HepG2 (cell line): ENCODE data around the gene C2CD2. TPM values are rescaled to one million over a fixed set of nuclear protein-coding genes. Genes with fewer than 3 reads are reported as not detected.

ENCODE experiments used
- AKAP8 ChIP-seq: sonication (generic); formaldehyde crosslinking; IDR thresholded peaks from 2 replicates; pipeline ENCODE4 v1.5.1; 2020; ENCODE audit warnings: mild to moderate bottlenecking, missing genetic modification reagents
- GLI4 ChIP-seq: sonication (generic); formaldehyde crosslinking; IDR thresholded peaks from 2 replicates; pipeline ENCODE4 v1.5.1; 2020; ENCODE audit warnings: missing genetic modification reagents, mild to moderate bottlenecking, moderate library complexity, borderline replicate concordance
- HES4 ChIP-seq: sonication (generic); formaldehyde crosslinking; IDR thresholded peaks from 2 replicates; pipeline ENCODE4 v1.9.0; 2021; ENCODE audit warnings: mild to moderate bottlenecking, missing genetic modification reagents, borderline replicate concordance
- SNAPC2 ChIP-seq: sonication (generic); formaldehyde crosslinking; IDR thresholded peaks from 2 replicates; pipeline ENCODE4 v1.8.1; 2022; ENCODE audit warnings: mild to moderate bottlenecking, missing genetic modification reagents
- SP2 ChIP-seq: sonication (generic); formaldehyde crosslinking; IDR thresholded peaks from 2 replicates; pipeline ENCODE4 v1.5.1; 2020; ENCODE audit warnings: mild to moderate bottlenecking, missing genetic modification reagents
- TBL1XR1 ChIP-seq: fragments of 150-350 bp; IDR thresholded peaks from 2 replicates; pipeline ENCODE4 v1.6.1; 2014; ENCODE audit warnings: borderline replicate concordance, low read length; ENCODE audit not compliant: partially characterized antibody
- THAP11 ChIP-seq: IDR thresholded peaks from 2 replicates; pipeline ENCODE4 v1.6.1; 2016; ENCODE audit warnings: missing biosample characterization, missing genetic modification reagents
- ZMAT3 ChIP-seq: sonication (generic); formaldehyde crosslinking; conservative IDR thresholded peaks from 2 replicates; pipeline ENCODE4 v1.7.0; 2021; ENCODE audit warnings: missing genetic modification reagents
- ZNF12 ChIP-seq: sonication (generic); formaldehyde crosslinking; IDR thresholded peaks from 2 replicates; pipeline ENCODE4 v1.5.0; 2020; ENCODE audit warnings: missing genetic modification reagents
- ZNF670 ChIP-seq: sonication (generic); formaldehyde crosslinking; IDR thresholded peaks from 2 replicates; pipeline ENCODE4 v1.8.0; 2022; ENCODE audit warnings: mild to moderate bottlenecking, missing genetic modification reagents, borderline replicate concordance
- polyA plus RNA-seq, 8 experiments: library from polyadenylated mRNA; depleted of rRNA in 3 of 8; stranded (reverse) in 7 of 8; unstranded in 1 of 8; fragments of >200 nt; fragmentation: Illumina TruSeq in 4 of 8; extraction: Trizol in 4 of 8; gene quantifications; 2 replicates each; pipeline versions ENCODE4 v1.2.1 to v1.2.3, GENCODE V29; 2011 to 2016; ENCODE audit warnings: low read depth in 4 of 8, missing spikeins in 1 of 8, mixed read lengths in 1 of 8; ENCODE audit not compliant: insufficient read depth in 1 of 8
- total RNA-seq, 5 experiments: library from RNA; depleted of rRNA; stranded (reverse); fragments of >200 nt; fragmentation: Illumina TruSeq; extraction: Trizol; gene quantifications; 2 replicates each; pipeline ENCODE4 v1.2.3, GENCODE V29; 2016; ENCODE audit warnings: low read depth in 1 of 5
- TF ChIP-seq, protein P1 (sequence below): IDR thresholded peaks from 2 replicates; pipeline ENCODE4 v1.4.0; 2020; ENCODE audit warnings: mild to moderate bottlenecking, missing genetic modification reagents
- TF ChIP-seq, protein P2 (sequence below), 2 experiments: fragments of 450-650 bp in 1 of 2; sonication (generic) in 1 of 2; formaldehyde crosslinking in 1 of 2; IDR thresholded peaks; 2 replicates each; pipeline versions ENCODE4 v1.6.1 to v1.8.0; 2016 to 2022; ENCODE audit warnings: antibody characterized with exemption in 1 of 2, mild to moderate bottlenecking in 1 of 2, missing genetic modification reagents in 1 of 2
- TF ChIP-seq, protein P3 (sequence below): sonication (generic); IDR thresholded peaks from 2 replicates; pipeline ENCODE4 v1.6.1; 2016; ENCODE audit warnings: low read depth, borderline replicate concordance
- TF ChIP-seq, protein P4 (sequence below): sonication (generic); formaldehyde crosslinking; IDR thresholded peaks from 2 replicates; pipeline ENCODE4 v1.5.0; 2020; ENCODE audit warnings: missing genetic modification reagents

Gene C2CD2
- total and polyA plus RNA-seq, 2 of the 13 experiments (the other 11 are each of a cell fraction or from before 2014, with no cell fraction given), result 12.5 to 19.7 TPM

DNA sequence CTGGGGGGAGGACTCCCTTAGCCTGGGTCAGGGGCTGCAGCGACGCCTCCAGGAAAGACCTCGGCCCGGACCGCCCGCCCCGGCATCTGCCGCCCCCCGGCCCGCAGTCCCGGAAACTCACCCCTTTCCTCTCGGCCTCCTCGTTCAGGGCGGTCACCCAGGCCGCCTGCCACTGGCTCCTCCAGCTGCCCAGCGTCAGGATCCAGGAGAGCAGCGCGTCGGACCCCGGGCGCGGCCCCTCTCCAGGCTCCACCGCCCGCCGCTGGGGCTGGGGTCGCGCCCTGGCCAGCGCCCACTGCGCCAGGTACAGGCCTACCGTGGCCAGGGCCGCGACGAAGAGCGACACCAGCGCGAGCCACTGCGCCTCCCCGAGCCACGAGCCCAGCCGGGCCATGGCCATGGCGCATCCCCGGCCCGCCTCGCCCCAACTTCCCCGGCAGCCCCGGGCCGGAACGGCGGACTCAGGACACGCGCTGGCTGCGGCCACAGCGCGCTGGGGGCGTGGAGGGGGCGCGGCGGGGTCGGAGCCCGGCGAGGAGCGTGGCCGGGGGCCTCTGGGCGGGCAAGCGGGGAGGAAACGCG is 478 bp downstream of the C2CD2 start (continued):
- TF ChIP-seq, protein P1, sequence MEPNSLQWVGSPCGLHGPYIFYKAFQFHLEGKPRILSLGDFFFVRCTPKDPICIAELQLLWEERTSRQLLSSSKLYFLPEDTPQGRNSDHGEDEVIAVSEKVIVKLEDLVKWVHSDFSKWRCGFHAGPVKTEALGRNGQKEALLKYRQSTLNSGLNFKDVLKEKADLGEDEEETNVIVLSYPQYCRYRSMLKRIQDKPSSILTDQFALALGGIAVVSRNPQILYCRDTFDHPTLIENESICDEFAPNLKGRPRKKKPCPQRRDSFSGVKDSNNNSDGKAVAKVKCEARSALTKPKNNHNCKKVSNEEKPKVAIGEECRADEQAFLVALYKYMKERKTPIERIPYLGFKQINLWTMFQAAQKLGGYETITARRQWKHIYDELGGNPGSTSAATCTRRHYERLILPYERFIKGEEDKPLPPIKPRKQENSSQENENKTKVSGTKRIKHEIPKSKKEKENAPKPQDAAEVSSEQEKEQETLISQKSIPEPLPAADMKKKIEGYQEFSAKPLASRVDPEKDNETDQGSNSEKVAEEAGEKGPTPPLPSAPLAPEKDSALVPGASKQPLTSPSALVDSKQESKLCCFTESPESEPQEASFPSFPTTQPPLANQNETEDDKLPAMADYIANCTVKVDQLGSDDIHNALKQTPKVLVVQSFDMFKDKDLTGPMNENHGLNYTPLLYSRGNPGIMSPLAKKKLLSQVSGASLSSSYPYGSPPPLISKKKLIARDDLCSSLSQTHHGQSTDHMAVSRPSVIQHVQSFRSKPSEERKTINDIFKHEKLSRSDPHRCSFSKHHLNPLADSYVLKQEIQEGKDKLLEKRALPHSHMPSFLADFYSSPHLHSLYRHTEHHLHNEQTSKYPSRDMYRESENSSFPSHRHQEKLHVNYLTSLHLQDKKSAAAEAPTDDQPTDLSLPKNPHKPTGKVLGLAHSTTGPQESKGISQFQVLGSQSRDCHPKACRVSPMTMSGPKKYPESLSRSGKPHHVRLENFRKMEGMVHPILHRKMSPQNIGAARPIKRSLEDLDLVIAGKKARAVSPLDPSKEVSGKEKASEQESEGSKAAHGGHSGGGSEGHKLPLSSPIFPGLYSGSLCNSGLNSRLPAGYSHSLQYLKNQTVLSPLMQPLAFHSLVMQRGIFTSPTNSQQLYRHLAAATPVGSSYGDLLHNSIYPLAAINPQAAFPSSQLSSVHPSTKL (CRISPR knock-in tag), result 0 out of 2 replicates have a peak, but pooled peaks have one; percentile 13
- TF ChIP-seq SNAPC2 (CRISPR knock-in tag) (no peak), AKAP8 (no peak), SP2 (CRISPR knock-in tag) (0 out of 2 replicates have a peak, but pooled peaks have one; percentile 34), ZNF12 (CRISPR knock-in tag) (no peak), ZMAT3 (CRISPR knock-in tag) (no peak; the same call in 1 of the 2 replicates), GLI4 (CRISPR knock-in tag) (no peak), HES4 (CRISPR knock-in tag) (peak; percentile 33; the same call in 1 of the 2 replicates), ZNF670 (CRISPR knock-in tag) (no peak), THAP11 (CRISPR knock-in tag) (no peak), TBL1XR1 (no peak)
- TF ChIP-seq, protein P2, sequence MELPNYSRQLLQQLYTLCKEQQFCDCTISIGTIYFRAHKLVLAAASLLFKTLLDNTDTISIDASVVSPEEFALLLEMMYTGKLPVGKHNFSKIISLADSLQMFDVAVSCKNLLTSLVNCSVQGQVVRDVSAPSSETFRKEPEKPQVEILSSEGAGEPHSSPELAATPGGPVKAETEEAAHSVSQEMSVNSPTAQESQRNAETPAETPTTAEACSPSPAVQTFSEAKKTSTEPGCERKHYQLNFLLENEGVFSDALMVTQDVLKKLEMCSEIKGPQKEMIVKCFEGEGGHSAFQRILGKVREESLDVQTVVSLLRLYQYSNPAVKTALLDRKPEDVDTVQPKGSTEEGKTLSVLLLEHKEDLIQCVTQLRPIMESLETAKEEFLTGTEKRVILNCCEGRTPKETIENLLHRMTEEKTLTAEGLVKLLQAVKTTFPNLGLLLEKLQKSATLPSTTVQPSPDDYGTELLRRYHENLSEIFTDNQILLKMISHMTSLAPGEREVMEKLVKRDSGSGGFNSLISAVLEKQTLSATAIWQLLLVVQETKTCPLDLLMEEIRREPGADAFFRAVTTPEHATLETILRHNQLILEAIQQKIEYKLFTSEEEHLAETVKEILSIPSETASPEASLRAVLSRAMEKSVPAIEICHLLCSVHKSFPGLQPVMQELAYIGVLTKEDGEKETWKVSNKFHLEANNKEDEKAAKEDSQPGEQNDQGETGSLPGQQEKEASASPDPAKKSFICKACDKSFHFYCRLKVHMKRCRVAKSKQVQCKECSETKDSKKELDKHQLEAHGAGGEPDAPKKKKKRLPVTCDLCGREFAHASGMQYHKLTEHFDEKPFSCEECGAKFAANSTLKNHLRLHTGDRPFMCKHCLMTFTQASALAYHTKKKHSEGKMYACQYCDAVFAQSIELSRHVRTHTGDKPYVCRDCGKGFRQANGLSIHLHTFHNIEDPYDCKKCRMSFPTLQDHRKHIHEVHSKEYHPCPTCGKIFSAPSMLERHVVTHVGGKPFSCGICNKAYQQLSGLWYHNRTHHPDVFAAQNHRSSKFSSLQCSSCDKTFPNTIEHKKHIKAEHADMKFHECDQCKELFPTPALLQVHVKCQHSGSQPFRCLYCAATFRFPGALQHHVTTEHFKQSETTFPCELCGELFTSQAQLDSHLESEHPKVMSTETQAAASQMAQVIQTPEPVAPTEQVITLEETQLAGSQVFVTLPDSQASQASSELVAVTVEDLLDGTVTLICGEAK (IDR thresholded peaks at IDR 0.05), result no peak
- TF ChIP-seq, protein P2 (CRISPR knock-in tag; IDR thresholded peaks at IDR 0.05), result peak; percentile 40; the same call in 1 of the 2 replicates
- TF ChIP-seq, protein P3, sequence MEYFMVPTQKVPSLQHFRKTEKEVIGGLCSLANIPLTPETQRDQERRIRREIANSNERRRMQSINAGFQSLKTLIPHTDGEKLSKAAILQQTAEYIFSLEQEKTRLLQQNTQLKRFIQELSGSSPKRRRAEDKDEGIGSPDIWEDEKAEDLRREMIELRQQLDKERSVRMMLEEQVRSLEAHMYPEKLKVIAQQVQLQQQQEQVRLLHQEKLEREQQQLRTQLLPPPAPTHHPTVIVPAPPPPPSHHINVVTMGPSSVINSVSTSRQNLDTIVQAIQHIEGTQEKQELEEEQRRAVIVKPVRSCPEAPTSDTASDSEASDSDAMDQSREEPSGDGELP, result no peak
- TF ChIP-seq, protein P4, sequence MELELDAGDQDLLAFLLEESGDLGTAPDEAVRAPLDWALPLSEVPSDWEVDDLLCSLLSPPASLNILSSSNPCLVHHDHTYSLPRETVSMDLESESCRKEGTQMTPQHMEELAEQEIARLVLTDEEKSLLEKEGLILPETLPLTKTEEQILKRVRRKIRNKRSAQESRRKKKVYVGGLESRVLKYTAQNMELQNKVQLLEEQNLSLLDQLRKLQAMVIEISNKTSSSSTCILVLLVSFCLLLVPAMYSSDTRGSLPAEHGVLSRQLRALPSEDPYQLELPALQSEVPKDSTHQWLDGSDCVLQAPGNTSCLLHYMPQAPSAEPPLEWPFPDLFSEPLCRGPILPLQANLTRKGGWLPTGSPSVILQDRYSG (CRISPR knock-in tag), result no peak
